IPS-18a (cell line): ENCODE results near the gene GAREM1.

ENCODE experiments used
- H3K27ac ChIP-seq: one replicate; pipeline ENCODE4 v1.5.1; 2013; ENCODE audit warnings: low read length
- H3K27me3 ChIP-seq: one replicate; pipeline ENCODE4 v1.6.1; 2013; ENCODE audit warnings: mild to moderate bottlenecking, low read length; ENCODE audit not compliant: control insufficient read depth, insufficient read depth
- H3K36me3 ChIP-seq: one replicate; pipeline ENCODE4 v1.6.1; 2013; ENCODE audit warnings: low read depth, low read length; ENCODE audit not compliant: control insufficient read depth
- H3K4me1 ChIP-seq: one replicate; pipeline ENCODE4 v1.6.1; 2013; ENCODE audit warnings: low read depth, low read length; ENCODE audit not compliant: control insufficient read depth
- H3K4me3 ChIP-seq: one replicate; pipeline ENCODE4 v1.5.1; 2013; ENCODE audit warnings: low read length
- H3K9ac ChIP-seq: one replicate; pipeline ENCODE4 v1.6.1; 2013; ENCODE audit warnings: mild to moderate bottlenecking, low read length, moderate library complexity
- H3K9me3 ChIP-seq: one replicate; pipeline ENCODE4 v1.6.1; 2013; ENCODE audit warnings: low read depth, low read length; ENCODE audit not compliant: control insufficient read depth

GAREM1 gene

DNA sequence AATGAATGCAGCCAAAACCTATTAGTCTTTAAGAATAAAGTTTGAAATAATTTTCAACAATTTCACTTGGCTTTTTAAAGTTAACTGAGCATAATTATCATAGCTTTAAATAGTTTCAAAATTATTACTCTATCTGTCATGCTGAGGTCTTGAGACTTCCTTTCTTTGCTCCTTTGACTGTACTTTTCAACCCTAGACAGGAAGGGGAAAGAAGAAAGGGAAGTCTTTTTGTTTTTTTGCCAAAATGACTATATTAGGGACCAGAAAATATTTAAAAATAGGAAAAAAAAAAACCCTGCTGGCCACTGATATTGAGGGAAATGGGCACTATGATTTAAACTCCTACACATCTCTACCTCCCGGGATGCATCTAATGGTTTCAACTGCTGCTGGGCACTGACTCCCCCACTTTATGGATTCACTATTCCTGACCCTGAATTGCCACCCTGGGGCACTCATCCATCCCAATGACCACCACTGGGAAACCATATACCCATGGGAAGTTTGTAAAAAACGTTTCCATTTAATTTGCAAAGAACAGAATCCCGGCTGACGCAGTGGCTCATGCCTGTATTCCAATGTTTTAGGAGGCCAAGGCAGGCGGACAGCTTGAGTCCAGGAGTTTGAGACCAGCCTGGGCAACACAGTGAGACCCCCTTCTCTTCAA is 50.5 kb downstream of the GAREM1 start:
- H3K27me3 ChIP-seq, result no peaks in the 10 kb centered on the region
- no peaks in the 10 kb centered on the region for H3K4me1 ChIP-seq
- no peaks in the 10 kb centered on the region for H3K9me3 ChIP-seq
- H3K27ac ChIP-seq, result no peak overlapping the region
- no peak overlapping the region for H3K4me3 ChIP-seq
- no peaks in the 10 kb centered on the region for H3K36me3 ChIP-seq
- H3K9ac ChIP-seq, result no peak overlapping the region

DNA sequence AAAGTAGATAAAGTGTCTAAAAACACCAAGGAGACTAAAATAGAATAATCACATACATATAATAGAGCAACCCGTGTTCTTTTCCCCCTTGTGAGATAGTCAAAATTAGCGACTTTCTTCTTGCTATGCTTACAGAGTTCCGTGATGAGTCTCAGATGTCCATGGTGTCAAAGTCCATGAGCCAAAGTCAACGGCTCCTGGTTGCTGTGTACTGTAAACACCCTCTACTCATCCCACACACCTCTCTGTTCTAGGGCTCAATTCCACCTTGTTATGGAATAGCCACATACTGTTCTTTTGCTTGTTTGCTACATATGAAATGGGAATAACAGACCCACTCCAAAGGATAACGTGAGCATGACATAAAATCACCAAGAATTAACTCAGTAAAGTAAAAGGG is 52.5 kb downstream of the GAREM1 start:
- H3K4me1 ChIP-seq, result no peaks in the 10 kb centered on the region
- no peak overlapping the region for H3K9ac ChIP-seq
- H3K27me3 ChIP-seq, result no peaks in the 10 kb centered on the region
- H3K9me3 ChIP-seq, result no peaks in the 10 kb centered on the region
- no peak overlapping the region for H3K27ac ChIP-seq
- H3K4me3 ChIP-seq, result no peak overlapping the region
- H3K36me3 ChIP-seq, result no peaks in the 10 kb centered on the region

DNA sequence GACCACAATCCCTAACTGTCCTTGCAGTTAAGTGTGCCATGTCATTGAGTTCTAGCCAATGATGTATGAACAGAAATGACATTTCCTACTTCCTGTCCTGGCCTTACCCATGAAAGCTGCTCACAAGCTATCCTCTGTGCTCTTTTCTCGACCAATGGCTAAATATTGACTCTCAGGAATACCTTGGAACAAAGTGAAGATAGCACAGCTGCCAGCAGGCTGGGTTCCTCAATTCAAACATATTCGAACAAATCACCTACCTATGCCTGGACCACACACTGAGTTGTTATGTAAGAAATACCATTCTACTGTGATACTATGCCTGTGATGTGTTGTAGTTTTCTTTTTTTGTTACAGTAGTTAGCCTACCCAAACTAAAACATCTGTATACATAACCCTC is 65.1 kb downstream of the GAREM1 start:
- Histone ChIP-seq H3K36me3 (no peaks in the 10 kb centered on the region), H3K9ac (no peak overlapping the region), H3K27ac (no peak overlapping the region), H3K9me3 (no peaks in the 10 kb centered on the region), H3K4me1 (peaks cover 4% of the 10 kb centered on the region), H3K4me3 (no peak overlapping the region), H3K27me3 (no peaks in the 10 kb centered on the region)

DNA sequence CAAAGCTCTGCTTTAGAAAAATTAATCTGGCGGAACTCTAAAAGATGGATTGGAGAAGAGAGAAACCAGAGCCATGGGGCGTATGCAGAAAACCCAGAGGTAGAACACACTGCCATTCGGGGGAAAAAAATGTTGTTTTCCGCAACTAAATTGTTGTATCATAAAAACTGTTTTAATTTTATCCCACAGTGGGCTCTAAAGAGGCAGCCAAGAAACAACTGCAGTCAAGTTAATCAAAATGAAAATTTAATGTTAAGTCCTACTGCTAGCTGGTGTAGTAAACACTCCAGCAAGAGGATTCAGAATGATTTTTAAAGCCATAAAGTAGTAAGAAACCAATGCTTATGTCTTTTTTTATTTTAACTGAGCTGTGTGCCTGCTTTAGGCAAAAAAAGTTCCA is 69.1 kb downstream of the GAREM1 start:
- no peaks in the 10 kb centered on the region for H3K9me3 ChIP-seq
- no peak overlapping the region for H3K27ac ChIP-seq
- H3K4me3 ChIP-seq, result no peak overlapping the region
- peaks cover 4% of the 10 kb centered on the region for H3K4me1 ChIP-seq
- no peak overlapping the region for H3K9ac ChIP-seq
- no peaks in the 10 kb centered on the region for H3K36me3 ChIP-seq
- H3K27me3 ChIP-seq, result no peaks in the 10 kb centered on the region

DNA sequence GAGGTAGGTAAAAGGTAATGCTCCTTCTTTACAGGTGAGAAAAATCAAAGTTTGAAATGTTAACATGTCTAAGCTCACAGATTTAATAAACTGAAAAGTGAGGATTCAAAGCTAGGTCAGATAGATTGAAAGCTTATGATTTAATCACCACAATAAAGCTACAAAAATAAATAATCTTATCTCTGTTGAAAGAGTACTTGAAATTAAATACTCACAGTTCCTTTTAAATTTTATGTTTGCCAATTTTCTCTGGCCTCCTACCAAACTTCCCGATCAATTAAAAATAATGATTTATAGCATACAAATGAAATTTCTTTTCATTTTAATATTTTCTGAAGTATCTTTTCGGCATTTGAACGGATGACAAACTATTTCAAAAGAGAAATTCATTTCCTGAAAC is 77.3 kb downstream of the GAREM1 start:
- H3K4me3 ChIP-seq, result no peak overlapping the region
- H3K27ac ChIP-seq, result no peak overlapping the region
- no peaks in the 10 kb centered on the region for H3K9me3 ChIP-seq
- no peaks in the 10 kb centered on the region for H3K36me3 ChIP-seq
- H3K4me1 ChIP-seq, result no peaks in the 10 kb centered on the region
- H3K27me3 ChIP-seq, result no peaks in the 10 kb centered on the region
- H3K9ac ChIP-seq, result no peak overlapping the region

DNA sequence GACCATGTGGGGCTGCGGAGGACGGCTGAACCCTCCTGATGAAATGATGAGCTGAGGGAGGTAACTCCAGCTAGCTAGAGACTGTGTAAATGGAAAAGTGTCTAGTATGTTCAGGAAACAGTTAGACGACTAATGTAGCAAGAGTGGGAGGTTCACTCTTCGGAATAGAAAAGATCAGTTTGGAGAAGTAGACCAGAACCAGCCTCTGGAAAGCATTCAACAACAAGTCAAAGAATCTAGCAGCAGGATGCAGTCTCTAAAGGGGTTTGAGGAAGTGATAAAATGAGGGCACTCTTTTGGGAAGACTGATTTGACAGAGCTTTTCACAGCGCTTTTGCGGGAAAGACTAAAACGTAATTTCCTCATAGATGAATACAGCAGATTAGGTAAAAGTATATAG is 79.6 kb downstream of the GAREM1 start:
- Histone ChIP-seq H3K4me1 (no peaks in the 10 kb centered on the region), H3K27ac (no peak overlapping the region), H3K9me3 (no peaks in the 10 kb centered on the region), H3K36me3 (no peaks in the 10 kb centered on the region), H3K9ac (no peak overlapping the region), H3K27me3 (no peaks in the 10 kb centered on the region), H3K4me3 (no peak overlapping the region)

DNA sequence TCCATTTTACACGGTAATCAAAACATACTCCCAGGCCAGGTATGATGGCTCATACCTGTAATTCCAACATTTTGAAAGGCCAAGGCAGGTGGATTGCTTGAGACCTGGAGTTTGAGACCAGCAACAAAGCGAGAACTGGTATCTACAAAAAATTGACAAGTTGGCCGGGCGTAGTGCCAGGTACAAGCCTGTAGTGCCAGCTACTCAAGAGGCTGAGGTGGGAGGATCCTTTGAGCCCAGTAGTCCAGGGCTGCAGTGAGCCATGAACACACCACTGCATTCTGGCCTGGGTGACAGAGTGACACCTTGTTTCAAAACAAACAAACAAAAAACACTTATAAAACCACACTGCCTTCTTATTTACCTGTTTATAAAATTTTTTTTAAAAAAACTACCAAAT is 80.8 kb downstream of the GAREM1 start:
- Histone ChIP-seq H3K4me3 (no peak overlapping the region), H3K27me3 (no peaks in the 10 kb centered on the region)

DNA sequence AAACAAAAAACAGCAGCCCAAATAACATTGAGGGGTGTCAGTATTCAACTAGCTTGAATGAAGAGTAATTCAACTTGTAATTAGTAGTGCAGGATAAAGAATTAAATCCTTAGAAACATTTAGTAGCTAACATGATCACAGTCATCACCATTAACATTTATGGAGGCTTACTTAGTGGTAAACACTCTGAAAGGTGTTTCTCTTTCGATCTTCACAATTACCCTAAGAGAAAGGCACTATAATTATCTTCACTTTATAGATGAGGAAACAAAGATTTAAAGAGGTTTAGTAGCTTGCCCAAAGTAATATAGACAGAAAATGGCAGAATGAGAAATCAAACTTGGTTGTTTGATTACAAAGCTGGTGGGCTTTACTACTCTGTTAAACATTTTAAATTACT is 81.5 kb downstream of the GAREM1 start:
- no peak overlapping the region for H3K4me3 ChIP-seq
- H3K9me3 ChIP-seq, result no peaks in the 10 kb centered on the region
- H3K36me3 ChIP-seq, result no peaks in the 10 kb centered on the region
- no peak overlapping the region for H3K27ac ChIP-seq
- H3K4me1 ChIP-seq, result no peaks in the 10 kb centered on the region
- no peaks in the 10 kb centered on the region for H3K27me3 ChIP-seq
- no peak overlapping the region for H3K9ac ChIP-seq

More for the DNA sequence above, 80.8 kb downstream of the GAREM1 start:
- no peak overlapping the region for H3K27ac ChIP-seq
- H3K9ac ChIP-seq, result no peak overlapping the region
- no peaks in the 10 kb centered on the region for H3K36me3 ChIP-seq
- H3K9me3 ChIP-seq, result no peaks in the 10 kb centered on the region
- no peaks in the 10 kb centered on the region for H3K4me1 ChIP-seq

DNA sequence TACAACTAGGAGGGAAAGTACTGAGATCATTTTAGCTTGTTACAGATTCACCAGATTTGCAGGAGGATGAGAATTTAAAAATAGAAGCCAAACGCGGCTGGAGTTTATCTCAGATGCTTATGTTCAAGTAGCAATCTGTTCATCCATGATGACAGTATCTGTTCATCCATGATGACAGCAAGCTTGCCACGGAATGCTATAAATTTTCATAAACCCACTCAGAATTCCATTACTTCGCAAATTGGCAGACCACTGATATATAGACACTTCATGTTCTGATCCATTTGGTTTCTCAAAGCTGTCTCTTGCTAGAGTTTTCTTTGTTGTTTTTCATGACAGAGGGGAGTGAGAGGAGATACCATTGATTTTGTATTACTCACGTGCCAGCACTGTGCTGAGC is 84.2 kb downstream of the GAREM1 start:
- H3K27ac ChIP-seq, result no peak overlapping the region
- H3K9me3 ChIP-seq, result no peaks in the 10 kb centered on the region
- no peaks in the 10 kb centered on the region for H3K27me3 ChIP-seq
- H3K4me1 ChIP-seq, result no peaks in the 10 kb centered on the region
- no peaks in the 10 kb centered on the region for H3K36me3 ChIP-seq
- no peak overlapping the region for H3K9ac ChIP-seq
- no peak overlapping the region for H3K4me3 ChIP-seq

DNA sequence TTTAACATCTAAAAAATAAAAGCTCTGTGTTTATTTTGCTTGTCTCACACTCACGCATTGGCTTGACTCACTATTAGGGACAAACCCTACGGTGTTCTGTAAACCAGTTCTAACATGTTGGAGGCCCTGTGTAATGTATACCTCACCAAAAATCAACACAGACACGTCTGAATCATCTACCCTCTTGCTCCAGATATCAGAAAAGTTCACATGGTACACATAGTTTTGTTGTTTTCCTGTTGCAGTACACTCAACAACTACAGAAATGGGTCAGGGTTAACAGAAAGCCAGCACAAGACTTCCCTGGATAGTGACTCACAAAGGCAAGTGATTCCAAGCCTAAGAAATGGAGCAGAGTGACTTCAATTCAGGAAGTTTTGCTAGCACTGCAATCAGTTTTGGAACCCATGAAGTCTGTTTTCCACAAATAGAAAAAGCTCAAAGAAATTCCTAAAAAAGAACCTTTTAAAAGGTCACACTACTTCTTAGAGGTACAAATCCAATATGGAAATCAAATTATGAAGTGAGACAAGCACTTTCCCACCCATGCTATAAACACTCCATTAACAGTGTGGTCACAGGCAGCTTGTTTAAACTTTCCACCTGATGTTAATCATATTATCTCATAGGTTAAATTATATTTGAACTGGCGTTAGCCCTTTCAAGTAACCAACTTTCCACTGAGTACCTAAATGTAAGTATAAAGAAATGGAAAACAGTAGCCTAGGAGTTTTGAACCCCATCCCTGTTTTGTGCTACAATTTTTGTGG is 87.4 kb downstream of the GAREM1 start:
- Histone ChIP-seq H3K9ac (no peak overlapping the region), H3K27me3 (no peaks in the 10 kb centered on the region), H3K9me3 (no peaks in the 10 kb centered on the region), H3K27ac (no peak overlapping the region), H3K4me3 (no peak overlapping the region), H3K4me1 (no peaks in the 10 kb centered on the region), H3K36me3 (no peaks in the 10 kb centered on the region)

DNA sequence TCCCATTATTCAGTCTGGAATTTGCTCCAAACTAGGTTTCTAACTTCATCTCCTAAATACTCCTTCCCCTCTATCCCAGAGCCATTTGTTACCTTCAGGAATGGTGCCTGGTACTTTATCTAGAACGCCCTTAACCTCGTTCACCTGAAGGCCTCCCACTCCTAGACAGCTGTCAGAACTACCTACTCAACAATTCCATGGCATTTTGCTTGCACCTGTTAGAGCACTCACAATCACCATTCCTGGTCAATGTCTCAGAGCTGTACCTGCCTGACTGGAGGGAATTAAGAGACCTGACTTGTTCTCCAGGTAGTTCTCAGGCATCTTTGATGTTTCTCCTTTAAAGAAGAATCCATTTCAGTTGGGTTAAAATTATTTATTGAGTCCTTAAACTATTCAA is 88.9 kb downstream of the GAREM1 start:
- Histone ChIP-seq H3K27ac (no peak overlapping the region), H3K4me3 (no peak overlapping the region), H3K4me1 (no peaks in the 10 kb centered on the region), H3K9me3 (no peaks in the 10 kb centered on the region), H3K36me3 (no peaks in the 10 kb centered on the region), H3K27me3 (no peaks in the 10 kb centered on the region), H3K9ac (no peak overlapping the region)

DNA sequence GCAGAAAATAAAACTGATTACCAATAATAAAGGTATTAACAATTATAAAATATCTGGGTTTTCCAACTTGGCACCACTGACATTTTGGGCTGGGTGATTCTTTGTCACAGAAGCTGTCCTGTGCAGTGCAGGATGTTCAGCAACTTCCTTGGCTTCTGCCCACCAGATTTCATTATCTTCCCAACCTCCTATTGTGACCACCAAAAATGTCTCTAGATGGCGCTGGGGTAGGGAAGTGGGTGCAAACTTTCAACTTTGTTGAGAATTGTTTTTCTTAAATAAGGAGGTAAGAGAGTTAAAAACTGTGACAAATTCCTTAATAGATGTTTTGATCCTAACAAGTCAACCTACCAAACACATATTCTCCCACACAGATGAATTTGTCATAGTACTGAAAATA is 90.1 kb downstream of the GAREM1 start:
- no peaks in the 10 kb centered on the region for H3K9me3 ChIP-seq
- no peaks in the 10 kb centered on the region for H3K27me3 ChIP-seq
- H3K36me3 ChIP-seq, result no peaks in the 10 kb centered on the region
- no peaks in the 10 kb centered on the region for H3K4me1 ChIP-seq
- no peak overlapping the region for H3K4me3 ChIP-seq
- H3K27ac ChIP-seq, result no peak overlapping the region
- H3K9ac ChIP-seq, result no peak overlapping the region
